HG02642 (cell line): Measurements from ENCODE around the gene TTC12.
A peak's percentile ranks its signal among the peaks of the same experiment; 100 is the strongest.

ENCODE experiments used
- ATAC-seq: cut with Tn5 transposase; IDR thresholded peaks from one replicate; pipeline ENCODE4 v1.9.1; 2021; ENCODE audit warnings: mild to moderate bottlenecking; ENCODE audit not compliant: unreplicated experiment, poor library complexity

The TTC12 gene

GRCh38 chr11:113319085-113319484, 4.7 kb downstream of the TTC12 start:
- ATAC-seq = no peak

DNA sequence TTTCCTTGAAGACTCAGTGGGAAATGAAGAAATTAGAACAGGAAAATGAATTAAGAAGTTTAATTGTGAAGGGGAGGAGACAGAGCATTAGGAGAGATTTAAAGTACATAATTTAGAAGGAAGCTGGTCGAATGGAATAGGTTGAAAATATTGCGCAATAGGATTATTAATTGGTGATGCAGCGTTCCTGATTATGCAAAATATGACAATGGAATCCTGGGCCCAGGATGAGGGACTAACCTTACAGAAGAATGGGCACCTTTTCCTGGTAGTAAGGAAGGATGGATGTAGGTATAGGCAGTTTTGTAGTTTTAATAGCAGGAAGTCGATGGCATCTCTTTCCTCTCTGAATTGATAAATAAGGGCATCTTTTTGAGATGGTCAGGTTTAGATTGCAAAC, 7.8 kb downstream of the TTC12 start:
- ATAC-seq = no peak

GRCh38 chr11:113324250-113324649, 9.9 kb downstream of the TTC12 start:
- no peak for ATAC-seq

DNA sequence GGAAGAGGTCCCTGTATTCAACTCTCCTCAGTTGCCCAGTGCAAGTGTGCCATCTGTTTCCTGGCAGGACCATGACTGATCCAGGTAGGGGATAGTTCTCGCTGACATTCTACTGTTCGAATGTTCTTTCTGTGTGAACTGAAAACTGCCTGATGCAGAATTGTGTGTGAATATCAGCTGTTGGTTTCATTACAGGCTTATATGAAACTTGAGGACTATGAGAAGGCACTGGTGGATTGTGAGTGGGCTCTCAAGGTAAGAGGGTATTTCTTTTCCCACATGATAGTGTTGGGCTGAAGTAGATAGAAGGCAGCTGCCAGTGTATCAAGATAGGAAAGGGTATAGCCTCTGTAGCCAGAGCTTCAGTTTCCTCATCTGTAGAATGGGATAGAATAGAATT, 15.3 kb downstream of the TTC12 start:
- no peak for ATAC-seq

- no peak for ATAC-seq
Observed at GRCh38 chr11:113331441-113331840, 17.1 kb downstream of the TTC12 start.

GRCh38 chr11:113332023-113332422, 17.6 kb downstream of the TTC12 start:
- ATAC-seq = no peak

DNA sequence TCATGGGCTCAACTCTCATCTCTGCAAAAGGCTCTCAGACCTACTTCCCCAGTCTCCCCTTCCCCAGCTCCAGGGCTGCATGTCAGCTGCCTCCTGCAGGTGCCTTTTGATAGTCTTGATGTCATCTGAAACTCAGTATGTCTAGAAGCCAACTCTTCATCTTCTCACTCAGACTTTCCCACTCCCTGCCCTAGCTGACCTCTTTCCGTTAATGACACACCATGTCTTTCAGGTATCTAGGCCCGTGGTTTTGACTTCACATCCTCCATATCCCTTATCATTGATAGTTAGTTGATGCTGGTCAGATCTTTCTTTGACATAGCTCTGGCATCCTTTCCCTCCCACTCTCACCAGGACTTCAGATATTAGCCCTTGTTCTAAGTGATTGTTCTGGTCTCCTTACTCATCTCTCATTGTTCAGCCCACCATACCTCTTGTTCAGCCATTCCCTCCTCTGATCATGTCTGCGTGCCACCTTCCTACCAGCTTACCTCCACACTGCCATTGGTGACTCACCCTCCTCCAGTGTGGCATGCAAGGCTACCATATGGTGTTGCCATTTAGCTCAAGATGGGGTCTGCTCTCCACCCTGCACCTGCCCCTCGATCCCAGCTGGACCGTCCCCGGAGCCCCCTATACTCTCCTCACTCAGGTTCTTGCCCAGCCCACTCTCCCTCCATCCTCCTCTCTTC, 18.4 kb downstream of the TTC12 start:
- no peak for ATAC-seq

DNA sequence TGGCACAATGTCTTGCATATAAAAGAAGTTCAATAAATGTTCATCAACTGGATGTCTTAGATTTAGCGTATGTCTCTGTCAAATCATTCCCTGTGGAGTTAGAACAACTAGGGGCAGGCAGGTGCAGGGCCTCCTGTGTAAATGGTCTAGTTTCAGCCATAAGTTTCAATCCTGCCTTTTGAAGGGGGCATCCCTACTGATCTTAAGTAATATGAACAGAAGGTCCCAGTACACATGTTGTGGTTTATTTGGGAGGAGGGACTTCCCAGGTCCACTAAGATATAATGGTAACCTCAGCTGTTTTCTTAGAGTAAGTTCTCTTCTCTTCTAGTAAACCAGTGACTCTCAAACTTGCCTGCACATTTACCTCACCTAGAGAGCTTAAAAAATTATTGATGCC, 19.8 kb downstream of the TTC12 start:
- peak; percentile 67 for ATAC-seq

GRCh38 chr11:113338730-113339129, 24.3 kb downstream of the TTC12 start:
- no peak for ATAC-seq

- ATAC-seq = no peak
Observed at GRCh38 chr11:113339929-113340589, 25.7 kb downstream of the TTC12 start.

DNA sequence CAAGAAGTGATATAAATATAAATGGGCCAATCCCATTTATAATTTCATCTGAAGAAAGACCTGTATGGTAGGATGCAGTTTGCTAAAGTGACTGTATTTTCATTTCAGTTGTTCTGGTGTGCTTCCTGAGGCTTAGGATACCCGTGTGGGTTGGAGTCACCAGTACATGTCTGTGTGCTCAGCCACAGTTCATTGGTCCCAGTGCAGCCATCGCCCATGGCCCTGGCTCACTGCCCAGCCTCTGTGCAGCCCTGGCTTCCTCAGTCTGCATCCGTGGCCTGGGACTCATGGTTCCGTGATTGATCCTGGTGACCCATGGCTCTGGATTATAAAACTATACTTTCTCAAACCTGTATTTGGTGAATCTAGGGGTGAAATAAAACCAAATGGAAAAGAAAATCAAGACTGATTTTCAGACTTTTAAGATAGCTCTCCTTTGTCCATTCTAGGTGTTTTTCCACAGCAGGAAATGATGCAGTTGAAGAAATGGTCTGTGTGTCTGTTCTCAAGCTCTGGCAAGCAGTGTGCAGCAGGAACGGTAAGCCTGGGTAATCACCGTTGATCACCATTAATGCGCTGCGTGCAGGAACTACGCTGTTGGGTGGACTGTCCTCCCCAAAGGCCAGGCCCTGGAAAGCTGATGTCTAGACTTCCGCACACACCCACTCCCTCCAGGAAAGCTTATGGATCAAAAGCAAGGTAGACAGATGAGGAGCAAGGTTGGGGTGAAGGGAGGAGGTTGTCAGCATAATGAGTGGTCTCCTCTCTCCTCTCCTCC, 27.2 kb downstream of the TTC12 start:
- ATAC-seq = no peak

DNA sequence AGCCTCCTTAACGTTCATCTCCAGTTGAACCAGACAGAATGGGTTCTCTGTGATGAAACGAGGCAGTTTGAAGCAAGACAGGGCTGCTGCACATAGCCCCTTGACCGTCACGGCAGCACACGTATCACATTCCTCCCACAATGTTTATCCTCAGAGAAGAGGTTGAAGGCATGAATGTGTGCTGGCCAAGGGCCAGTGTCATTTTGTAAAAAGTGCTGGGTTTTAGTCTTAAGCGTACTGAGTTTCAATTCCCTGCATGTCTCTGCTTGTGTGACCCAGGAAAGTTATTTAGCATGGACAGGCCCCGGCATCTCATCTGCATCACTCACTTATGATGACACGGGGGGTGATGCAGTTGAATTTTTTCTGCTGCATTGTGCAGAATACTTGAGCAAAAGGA, 31.6 kb downstream of the TTC12 start:
- no peak for ATAC-seq

- ATAC-seq = no peak
Observed at GRCh38 chr11:113349528-113349927, 35.1 kb downstream of the TTC12 start.

DNA sequence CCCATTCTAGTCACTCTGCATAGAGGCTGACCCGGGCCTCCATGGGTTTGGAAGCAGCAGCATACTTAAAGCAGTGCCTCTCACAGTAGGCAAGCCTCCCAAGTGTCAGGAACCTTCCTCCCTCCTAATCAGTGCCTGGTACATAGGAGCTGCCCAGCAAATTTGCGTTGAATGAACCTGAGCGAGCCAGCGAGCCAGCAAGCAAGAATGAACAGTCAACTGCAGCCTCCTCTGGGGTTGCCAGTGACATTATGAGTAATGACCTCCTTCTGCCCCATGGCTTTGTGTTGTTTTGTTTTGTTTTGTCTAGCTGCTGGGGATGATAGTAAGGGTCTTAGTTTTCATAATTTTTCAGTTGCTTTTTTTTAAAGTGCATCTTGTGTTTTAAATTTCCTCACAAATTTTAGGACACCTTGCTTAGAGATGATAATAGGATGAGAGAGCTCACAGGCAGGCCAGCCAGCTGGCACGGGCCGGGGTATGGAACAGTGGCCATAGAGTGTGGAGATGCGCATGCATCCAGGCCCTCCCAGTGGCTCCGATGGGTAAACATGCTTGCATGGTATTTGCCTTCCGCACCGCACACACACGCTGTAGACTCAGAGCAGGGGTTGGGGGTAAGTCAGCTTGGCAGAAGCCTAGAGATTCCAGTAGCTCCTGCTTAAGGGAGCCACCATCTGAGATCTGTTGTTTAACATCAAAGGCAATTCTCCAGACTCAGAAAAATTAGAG, 36.1 kb downstream of the TTC12 start:
- no peak for ATAC-seq

DNA sequence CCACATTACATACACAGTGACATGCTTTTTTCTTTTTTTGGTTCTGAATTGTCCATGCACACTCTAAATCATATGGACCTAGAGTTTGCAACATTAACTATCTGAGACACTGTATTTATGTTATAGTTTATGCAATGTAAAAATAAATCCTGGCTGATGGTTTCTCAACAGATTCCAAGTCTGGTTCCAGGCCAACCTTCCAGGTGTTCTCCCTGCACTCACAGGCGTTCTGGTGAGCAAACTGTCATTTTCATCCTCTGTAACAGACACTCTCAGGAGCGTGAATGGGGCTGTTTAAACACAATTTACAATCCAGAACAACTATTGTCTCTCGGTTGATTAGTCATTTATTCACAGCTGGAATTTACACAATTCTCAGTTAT, 36.7 kb downstream of the TTC12 start:
- no peak for ATAC-seq

- no peak for ATAC-seq
Observed at GRCh38 chr11:113351480-113351879, 37.1 kb downstream of the TTC12 start.

DNA sequence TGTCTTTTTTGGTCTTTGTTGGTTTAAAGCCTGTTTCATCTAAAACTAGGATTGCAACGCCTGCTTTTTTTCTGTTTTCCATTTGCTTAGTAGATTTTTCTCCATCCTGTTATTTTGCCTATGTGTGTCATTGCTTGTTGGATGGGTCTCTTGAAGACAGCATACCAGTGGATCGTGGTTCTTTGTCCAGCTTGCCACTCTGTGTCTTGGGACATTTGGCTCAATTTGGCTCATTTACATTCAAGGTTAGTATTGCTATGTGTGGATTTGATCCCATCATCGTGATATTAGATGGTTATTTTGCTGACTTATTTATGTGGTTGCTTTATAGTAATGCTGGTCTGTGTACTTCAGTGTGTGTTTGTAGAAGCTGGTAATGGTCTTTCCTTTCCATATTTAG, 41.8 kb downstream of the TTC12 start:
- no peak for ATAC-seq

GRCh38 chr11:113363406-113363805, 49.0 kb downstream of the TTC12 start:
- ATAC-seq = no peak

DNA sequence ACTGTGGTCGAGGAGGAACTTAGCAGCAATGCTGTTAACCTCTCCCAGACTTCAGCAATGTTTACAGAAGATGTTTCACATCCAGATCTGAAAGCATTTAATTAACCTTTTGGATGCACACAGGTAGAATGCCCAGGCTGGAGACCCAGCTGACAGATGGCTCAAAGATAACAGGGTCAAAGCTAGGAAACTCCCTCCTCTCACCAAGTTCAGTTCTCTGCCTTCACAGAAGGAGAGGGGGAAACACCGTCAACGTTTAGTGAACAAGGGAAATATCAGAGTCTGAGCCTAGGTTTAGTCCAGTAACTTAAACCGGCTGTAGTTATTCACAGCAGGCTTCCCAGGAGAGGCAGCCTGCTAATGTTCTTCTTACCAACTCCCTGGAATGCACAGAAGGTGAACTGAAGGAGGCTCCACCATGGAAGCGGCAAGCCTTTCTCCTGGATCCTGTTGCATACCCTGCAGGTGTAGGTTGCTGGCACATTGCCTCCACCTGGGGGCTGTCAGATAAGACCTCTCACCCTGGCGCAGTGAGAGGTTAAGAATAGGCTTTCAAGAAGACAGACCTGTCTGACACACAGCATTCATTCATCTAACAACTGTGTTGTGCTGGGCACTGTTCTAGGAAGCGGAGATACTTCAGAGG, 49.7 kb downstream of the TTC12 start:
- ATAC-seq = no peak

DNA sequence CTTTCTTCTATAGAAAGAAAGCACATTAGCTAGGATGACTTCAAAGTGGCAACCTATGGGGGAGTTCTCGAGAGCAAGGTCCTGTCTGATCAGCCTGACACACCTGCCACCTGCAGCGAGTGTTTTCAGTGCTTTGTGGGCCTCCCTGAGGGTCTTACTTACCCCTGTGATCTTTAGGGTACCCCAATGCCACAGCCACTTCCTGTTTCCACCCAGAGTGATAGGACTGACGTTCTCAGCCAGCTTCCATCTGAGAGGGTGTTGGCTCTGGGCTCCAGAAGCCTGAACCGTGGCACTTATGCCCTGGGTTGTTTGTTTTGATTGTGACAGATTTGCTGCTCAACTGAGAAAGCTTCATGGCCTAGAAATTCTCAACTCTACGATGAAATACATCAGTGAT, 51.5 kb downstream of the TTC12 start:
- ATAC-seq = no peak
